ENCODE data around the gene ZC2HC1B.

ZC2HC1B gene

DNA sequence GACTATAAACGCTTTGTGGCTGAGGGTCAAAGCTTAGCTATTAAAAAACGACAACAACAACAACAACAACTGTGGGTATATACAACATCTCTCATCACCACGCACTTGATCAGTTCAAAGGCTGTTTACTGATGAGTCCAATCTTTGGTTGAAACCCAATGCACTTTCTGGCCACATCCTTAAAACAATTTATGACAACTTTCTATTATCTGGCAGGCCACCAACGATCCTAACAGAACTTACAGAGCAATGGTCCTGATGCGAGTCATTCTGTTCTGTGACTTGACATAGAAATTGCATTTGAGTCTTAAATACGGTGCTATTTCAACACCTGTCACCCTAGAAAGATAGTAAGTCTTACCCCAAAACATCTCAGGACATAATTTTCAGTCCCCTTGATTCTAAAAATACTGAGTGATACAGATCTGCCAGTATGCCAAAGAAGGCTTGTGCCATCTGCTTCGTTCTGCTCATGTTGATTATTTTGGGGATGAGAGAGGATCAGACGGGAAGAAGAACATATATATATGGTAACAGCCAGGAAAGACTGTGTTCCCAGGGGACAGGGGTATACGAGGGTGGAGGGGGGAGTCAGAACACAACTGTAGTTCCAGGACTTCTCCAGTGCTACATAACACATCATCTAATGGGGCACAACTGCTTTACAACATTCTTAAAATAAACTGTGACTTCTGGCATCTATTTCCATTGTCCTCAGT, 87.9 kb downstream of the ZC2HC1B start:
- TF ChIP-seq, protein P1, sequence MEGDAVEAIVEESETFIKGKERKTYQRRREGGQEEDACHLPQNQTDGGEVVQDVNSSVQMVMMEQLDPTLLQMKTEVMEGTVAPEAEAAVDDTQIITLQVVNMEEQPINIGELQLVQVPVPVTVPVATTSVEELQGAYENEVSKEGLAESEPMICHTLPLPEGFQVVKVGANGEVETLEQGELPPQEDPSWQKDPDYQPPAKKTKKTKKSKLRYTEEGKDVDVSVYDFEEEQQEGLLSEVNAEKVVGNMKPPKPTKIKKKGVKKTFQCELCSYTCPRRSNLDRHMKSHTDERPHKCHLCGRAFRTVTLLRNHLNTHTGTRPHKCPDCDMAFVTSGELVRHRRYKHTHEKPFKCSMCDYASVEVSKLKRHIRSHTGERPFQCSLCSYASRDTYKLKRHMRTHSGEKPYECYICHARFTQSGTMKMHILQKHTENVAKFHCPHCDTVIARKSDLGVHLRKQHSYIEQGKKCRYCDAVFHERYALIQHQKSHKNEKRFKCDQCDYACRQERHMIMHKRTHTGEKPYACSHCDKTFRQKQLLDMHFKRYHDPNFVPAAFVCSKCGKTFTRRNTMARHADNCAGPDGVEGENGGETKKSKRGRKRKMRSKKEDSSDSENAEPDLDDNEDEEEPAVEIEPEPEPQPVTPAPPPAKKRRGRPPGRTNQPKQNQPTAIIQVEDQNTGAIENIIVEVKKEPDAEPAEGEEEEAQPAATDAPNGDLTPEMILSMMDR (IDR thresholded peaks at IDR 0.05; ENCODE audit: low read depth, low read length, missing control alignments): no peak
- DNase-seq (ENCODE audit: low read depth): no peak
- no peak overlapping the region for H3K4me3 ChIP-seq (ENCODE audit: low read depth, low read length)

DNA sequence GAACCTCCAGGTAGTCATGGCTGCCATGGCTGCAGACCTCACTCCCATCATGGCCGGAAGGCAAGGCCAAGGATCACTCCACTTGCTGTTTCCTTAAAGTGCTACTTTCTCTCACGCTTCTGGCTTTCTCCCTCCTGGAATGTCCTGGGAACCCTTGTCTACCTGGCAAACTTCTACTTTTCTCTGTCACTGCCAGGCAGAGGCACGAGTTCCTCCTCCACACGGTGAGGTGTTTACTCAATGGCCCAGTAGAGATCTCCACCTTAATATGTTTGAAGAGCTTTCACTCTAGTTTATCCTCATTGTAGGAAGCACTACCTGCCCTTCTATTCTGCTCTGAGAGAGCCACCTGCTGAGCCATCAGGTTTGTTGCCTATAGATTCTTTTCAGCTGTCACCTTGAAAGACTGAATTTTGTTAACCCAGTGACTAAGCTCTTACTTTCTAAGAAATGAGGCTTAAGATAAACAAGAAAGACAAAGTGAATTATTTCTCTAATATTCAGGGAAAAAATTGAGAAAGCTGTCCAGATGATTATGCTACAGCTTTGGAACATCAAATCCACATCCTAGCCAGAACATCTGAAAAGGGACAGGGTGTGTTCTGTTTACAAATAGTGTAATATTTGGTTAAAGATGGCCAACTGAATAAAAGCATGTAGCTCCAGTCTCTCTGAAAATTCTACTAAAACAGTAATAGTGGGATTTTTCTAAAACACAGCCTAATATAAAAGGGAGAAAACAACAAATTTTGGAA, 88.8 kb downstream of the ZC2HC1B start:
- TF ChIP-seq, protein P1 (IDR thresholded peaks at IDR 0.05; ENCODE audit: low read depth, low read length, missing control alignments): no peak
- no peak overlapping the region for H3K4me3 ChIP-seq (ENCODE audit: low read depth, low read length)
- DNase-seq (ENCODE audit: low read depth): no peak

DNA sequence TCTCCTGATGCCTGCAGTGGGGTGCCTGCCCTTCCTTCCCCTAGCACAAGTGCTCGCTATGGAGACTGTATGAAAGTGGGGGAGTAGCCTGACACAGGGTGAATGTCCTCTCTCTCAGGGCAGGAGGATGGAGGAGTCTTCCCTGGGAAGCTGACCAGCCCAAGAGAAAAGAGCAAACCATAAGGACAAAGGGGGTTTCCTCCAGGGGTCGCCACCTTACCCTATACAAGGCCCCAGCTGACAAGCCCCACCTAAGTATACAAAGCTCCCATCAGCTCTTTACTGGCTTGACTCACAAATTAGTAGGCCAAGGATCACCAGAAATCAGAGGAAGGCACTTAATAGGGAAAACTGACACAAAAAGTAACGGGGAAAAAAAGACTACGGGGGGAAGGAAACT, 89.6 kb downstream of the ZC2HC1B start:
- no peak overlapping the region for H3K4me3 ChIP-seq (ENCODE audit: low read depth, low read length)
- DNase-seq (ENCODE audit: low read depth): no peak
- TF ChIP-seq, protein P1 (IDR thresholded peaks at IDR 0.05; ENCODE audit: low read depth, low read length, missing control alignments): no peak

DNA sequence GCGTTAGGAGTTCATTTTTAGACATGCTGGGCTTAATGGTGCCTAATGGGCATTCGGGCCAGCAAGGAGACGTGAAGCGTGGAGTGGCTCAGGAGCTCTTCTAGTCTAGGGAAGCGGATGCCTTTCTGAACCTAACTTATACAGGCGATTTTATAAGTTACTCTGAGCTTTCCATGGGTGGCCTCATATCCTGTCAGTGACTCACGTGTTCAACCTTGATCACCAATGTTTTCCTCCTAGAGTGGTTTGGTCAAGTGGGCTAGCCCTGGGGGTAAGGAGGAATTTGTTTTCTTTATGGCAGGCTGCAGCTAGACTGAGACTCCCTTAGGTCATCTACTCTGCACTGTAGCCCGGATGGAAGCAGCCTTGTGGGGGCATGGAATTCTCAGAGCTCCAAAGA, 91.7 kb downstream of the ZC2HC1B start:
- TF ChIP-seq, protein P1 (IDR thresholded peaks at IDR 0.05; ENCODE audit: low read depth, low read length, missing control alignments): no peak
- DNase-seq (ENCODE audit: low read depth): no peak
- no peak overlapping the region for H3K4me3 ChIP-seq (ENCODE audit: low read depth, low read length)

DNA sequence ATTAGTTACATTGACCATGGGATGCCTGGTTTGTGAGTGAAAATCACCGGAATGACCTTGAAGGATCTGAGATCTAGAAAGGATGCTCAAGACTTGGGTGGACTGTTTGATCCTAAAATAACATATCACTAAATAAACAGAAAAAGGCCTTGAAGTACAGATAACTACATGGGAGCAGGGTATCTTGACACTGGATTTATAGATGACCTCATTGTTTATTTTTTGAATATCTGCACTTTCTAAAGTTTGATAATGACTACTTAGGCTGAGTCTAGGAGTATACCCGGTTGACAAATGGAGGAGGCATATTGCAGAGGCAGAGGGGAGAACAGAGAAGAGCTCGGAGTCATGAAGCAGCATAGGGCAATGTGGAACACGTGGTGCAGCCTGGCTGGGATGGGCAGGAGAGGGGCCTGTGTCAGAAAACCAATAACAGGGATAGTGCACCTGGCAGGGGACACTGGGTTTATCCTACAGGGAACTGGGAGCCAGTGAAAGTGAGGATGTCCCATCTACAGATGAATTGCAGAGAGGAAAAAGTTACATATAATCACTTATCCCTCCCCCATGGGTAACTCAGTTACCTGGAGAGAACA, 93.5 kb downstream of the ZC2HC1B start:
- H3K4me3 ChIP-seq (ENCODE audit: low read depth, low read length): no peak overlapping the region
- no peak for DNase-seq (ENCODE audit: low read depth)

DNA sequence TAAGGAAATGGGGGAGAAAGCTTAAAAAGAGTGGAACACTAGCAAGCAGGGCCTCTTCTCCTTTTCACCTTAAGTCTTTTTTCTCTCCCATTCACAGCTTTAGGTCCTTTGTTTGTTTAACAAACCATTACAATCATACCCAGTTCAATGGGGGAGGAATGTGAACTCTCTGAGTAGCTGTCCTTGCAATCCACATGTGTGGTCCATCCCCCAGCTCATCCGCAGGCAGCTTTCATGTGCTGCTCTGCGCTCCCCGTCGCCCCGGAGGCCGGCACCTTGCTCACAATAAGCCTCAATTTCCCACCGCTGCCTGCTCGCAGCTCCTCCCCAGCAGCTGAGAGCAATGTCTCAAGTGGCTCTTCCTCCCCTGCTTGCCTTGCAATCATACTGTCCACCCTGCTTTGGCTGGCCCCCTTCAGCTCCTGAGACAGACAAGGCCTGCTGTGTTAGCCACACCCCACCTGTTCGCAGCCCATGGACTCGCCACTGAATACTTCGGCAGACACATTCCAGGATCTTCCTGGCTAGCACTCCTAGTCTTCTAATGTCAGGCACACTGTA, 94.6 kb downstream of the ZC2HC1B start:
- H3K4me3 ChIP-seq (ENCODE audit: low read depth, low read length): no peak overlapping the region
- TF ChIP-seq, protein P1 (IDR thresholded peaks at IDR 0.05; ENCODE audit: low read depth, low read length, missing control alignments): no peak
- no peak for DNase-seq (ENCODE audit: low read depth)

More for the DNA sequence above, 93.5 kb downstream of the ZC2HC1B start:
- TF ChIP-seq, protein P1 (IDR thresholded peaks at IDR 0.05; ENCODE audit: low read depth, low read length, missing control alignments): no peak
